ENCODE results near the gene CLIC6. TPM values are rescaled to one million over a fixed set of nuclear protein-coding genes. Genes with fewer than 3 reads are reported as not detected.

Gene CLIC6
- total RNA-seq, 1 donor = under 0.01 TPM

- no peak for TF ChIP-seq CTCF (IDR thresholded peaks at IDR 0.05; ENCODE audit: insufficient read depth, low read depth, low read length)
- no peak overlapping the region for H3K4me3 ChIP-seq (ENCODE audit: low read depth, low read length)
- no peak for DNase-seq (ENCODE audit: low read depth)
These were observed 34.8 kb downstream of the CLIC6 start for GRCh38 chr21:34703571-34703970.

- no peak for TF ChIP-seq CTCF (IDR thresholded peaks at IDR 0.05; ENCODE audit: insufficient read depth, low read depth, low read length)
- no peak overlapping the region for H3K4me3 ChIP-seq (ENCODE audit: low read depth, low read length)
- peak; percentile 77 for DNase-seq (ENCODE audit: low read depth)
These were observed 35.3 kb downstream of the CLIC6 start for GRCh38 chr21:34704119-34704518.

- TF ChIP-seq CTCF (IDR thresholded peaks at IDR 0.05; ENCODE audit: insufficient read depth, low read depth, low read length) = no peak
- DNase-seq (ENCODE audit: low read depth) = peak; percentile 19
- H3K4me3 ChIP-seq (ENCODE audit: low read depth, low read length) = no peak overlapping the region
These were observed 36.2 kb downstream of the CLIC6 start for GRCh38 chr21:34705011-34705410.

GRCh38 chr21:34706337-34706736, 37.5 kb downstream of the CLIC6 start:
- H3K4me3 ChIP-seq (ENCODE audit: low read depth, low read length) = no peak overlapping the region
- TF ChIP-seq CTCF (IDR thresholded peaks at IDR 0.05; ENCODE audit: insufficient read depth, low read depth, low read length) = no peak
- no peak for DNase-seq (ENCODE audit: low read depth)

- H3K4me3 ChIP-seq (ENCODE audit: low read depth, low read length) = no peak overlapping the region
- no peak for DNase-seq (ENCODE audit: low read depth)
- TF ChIP-seq CTCF (IDR thresholded peaks at IDR 0.05; ENCODE audit: insufficient read depth, low read depth, low read length) = no peak
These were observed 39.1 kb downstream of the CLIC6 start for GRCh38 chr21:34707876-34708325.

GRCh38 chr21:34713621-34714020, 44.8 kb downstream of the CLIC6 start:
- no peak for DNase-seq (ENCODE audit: low read depth)
- no peak overlapping the region for H3K4me3 ChIP-seq (ENCODE audit: low read depth, low read length)
- no peak for TF ChIP-seq CTCF (IDR thresholded peaks at IDR 0.05; ENCODE audit: insufficient read depth, low read depth, low read length)

- no peak overlapping the region for H3K4me3 ChIP-seq (ENCODE audit: low read depth, low read length)
- TF ChIP-seq CTCF (IDR thresholded peaks at IDR 0.05; ENCODE audit: insufficient read depth, low read depth, low read length) = no peak
- DNase-seq (ENCODE audit: low read depth) = no peak
These were observed 46.7 kb downstream of the CLIC6 start for GRCh38 chr21:34715518-34715917.

All from fibroblast of villous mesenchyme (primary cell).